ENCODE results near the gene BABAM2.
"Not testable (repeated sequence)": the region's sequence is repeated elsewhere in the genome, so short reads cannot be mapped to it uniquely, and the experiment has no call there.

BABAM2 gene

DNA sequence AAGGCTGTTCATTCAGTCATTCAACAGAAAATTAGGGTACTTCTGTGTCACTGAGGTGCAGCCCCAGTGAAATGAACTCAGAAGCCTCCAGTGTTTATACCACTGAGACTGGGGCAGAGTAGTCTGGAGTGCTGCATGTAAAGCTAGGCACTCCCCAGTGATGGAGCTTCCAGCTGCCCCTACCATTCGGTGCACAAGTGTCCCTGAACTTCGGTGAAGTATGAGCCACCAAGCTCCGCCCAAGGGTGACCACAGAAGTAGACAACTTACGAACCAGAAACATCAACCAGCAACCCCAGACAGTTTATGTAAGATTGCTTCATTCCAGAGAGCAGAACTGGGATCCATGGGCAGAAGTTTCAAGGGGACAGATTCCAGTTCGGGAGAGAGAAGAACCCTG lies 431.5 kb downstream of the BABAM2 start:
- DNase-seq = no peak

DNA sequence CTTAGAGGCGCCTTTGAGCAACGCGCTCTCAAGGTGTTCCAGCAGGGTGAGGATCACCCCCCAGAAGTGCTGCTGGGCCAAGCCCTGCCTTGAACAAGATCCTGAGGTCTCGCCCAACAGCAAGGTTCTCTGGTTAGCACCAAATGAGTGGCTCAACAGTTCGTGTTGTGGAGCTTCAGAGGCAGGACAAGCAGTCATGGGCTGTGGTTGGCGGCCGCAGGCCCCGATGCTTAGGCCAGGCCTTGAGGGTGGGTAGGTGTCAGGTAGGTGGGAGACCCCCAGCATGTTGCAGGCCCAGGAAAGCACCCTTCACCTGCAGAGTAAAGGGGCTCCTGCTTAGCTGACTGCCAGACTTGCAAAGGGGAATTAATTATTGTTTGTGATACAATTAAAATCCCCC lies 431.9 kb downstream of the BABAM2 start:
- DNase-seq = no peak

DNA sequence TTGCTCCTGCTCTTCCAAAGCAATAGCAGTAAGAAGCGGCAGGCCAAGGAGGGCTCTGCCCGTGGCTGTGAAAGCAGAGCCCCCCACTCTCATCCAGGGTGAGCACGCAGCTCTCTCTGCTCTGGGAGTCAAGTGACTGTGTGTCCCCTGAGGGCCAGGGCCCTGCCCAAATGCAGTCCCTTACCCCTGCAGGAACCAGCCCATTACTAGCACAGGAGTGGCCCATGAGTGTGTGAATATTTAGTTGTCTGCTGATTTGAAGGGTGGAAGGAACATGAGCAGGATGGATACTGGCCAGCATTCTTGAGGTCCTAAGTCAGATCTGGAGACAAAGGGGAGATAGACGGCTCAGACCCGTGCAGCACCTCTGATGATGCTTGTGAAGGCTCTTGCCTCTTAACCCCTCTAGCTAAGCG lies 432.5 kb downstream of the BABAM2 start:
- peak; percentile 53 for DNase-seq

DNA sequence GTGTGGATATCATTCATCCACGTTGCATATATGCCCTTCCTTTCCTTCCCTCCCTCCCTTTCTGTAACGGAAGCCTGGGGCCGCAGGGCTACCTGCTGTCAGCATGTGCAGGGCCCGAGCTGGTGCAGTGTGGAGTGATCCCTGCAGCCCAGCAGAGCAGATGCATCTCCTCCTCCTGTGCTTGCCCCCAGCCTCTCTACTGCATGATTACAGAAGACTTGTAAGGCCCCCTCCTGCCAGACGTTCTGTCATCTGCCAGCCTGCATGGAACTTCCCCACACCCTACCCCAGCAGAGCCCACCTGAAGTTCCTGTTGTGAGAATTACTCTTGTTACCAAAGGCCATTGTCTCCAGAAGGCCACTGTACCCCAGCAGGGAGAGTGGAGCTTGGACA lies 434.6 kb downstream of the BABAM2 start:
- DNase-seq = no peak

DNA sequence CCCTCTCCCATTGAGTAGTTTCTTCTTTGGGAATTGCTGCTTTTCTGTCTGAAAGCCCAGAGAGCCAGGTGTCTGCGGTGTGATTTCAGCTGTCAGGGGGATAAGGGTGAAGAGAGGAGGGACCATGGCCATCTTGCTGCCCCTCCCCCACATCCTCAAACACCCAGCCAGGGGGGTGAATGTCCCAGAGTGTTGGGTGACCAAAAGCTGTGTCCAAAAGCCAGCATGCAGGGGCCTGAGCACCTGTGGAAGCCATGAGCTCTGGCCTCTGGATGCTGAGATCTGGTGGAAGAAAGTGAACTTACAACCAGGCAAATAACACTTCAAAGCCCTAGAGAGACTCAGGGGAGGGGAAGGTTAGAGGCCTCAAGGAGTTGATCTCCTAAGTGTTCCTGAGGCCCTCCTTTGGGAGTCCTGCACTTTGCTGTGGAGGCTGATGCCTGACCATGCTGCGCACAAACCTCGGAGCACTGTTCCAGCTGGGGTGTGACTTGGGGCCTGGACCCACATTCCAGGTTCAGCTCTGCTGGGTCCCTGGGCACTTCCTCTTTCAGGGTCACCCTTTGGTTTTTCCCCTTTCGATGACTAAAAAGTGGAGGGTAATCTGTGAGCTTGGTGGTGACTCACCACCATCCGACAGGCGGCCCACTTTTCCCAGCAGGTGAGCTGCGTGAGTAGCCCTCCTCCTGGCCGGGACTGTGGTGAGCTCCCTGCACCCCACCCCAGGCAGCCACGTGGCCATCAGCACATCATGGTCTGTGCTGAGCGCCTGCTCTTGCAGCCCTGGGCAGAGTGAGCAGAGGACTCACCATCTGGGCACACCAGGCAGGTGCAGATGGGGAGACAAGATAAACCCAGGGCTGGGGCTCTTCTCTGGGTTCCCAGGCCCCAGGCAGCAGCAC lies 435.3 kb downstream of the BABAM2 start:
- no peak for DNase-seq

DNA sequence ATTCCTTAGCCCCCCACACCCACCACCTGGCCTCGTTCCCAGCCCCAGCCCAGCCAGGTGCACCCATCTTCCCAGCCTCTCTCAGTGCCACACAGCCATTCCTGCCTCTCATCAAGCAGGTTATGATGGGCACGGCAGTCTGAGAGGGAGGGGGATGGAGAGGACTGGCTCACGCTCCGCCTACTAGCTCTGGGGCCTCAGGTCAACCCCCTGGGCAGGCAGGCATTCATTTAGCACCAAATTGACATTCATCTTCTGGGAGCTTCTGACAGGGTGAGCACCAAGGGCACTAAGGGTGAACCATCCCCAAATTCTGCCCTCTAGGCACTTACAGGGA lies 435.9 kb downstream of the BABAM2 start:
- DNase-seq = no peak

DNA sequence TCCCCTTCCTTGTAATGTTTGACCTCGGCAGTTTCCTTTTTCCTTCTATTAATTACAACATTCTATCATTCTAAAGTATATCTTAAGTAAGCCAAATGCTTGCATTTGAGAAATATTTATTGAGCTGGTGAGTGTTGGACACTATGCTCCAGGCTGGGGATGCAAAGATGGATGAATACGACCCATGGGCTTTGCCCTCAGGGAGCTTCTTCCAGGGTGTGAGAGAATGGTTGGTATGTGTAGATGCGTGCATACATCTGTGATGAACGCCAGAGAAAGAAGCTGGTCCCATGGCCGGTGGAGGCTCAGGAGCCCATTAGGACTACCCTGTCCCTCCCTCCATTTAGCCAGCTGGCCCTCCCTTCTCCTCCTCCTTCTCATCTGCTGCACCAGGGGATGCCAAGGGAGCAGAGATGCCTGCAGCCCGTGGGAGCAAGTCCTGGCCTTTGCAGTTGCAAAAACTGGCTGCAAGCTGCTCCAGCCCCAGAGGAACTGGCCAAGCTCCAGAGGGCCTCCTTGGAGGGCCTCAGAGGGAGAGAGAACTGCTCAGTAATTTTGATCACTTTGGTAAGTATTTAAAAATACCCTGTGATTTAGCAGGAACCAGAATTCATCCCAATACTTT lies 436.5 kb downstream of the BABAM2 start:
- DNase-seq = no peak

DNA sequence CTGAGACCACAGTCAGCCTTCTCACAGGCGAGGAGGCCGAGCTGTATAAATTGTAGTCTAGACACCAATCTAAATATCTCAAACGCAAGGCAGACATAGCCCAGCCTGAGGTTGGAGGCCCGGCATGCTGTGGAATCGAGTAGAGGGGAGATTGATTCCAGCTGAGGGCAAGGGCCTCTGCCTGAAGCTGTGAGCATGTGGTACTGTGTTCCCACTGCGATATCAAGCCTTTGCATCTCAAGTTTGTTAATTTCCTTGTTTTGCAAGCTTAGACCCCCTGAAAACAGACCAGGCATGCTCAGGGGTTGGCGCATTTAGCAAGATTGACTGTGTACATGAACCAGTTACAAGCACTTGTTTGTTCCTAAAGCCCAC lies 437.0 kb downstream of the BABAM2 start:
- no peak for DNase-seq

DNA sequence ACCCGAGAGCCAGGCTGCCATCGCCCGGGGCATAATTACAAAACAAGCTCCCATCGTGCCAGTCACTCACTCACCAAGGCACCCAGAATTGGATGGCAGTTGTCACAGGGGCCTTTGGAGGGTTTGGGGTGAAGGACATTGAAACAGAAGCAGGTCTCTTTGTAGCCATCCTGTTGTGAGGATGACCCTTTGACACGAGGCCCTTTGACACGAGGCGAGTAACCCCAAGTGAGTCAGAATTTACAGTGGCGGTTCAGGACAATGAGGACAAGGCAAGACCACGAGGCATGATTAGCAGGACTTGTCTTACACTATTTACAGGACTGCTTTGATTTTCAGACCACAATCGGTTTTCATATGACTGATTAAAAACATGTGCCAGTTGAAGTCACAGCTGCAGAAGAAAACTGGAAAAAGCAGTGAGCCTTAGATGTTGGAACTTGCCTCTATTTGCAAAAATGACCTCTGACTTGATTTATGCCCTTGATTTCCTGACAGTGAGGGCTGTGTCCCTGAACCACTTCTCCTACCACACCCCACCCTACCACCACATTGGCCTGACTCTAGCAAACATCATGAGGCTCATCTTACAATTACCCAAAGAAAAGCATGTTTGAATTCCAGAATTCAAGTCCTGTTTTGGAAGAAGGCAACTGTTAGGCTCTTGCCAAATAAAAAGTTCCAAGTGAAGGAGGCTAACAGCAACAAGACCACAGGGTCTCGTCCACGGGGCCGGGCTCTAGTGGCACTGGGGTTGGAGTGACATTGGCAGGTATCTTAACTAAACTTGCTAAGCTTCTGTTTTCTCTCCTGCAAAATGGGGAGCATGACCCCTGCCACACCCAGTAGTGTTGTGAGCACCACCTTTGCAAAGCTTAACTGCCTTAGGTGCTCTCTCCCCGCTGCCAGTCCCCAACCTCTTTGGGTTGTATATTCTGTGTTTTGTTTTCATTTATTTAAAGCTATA lies 437.7 kb downstream of the BABAM2 start:
- peak; percentile 68 for DNase-seq

DNA sequence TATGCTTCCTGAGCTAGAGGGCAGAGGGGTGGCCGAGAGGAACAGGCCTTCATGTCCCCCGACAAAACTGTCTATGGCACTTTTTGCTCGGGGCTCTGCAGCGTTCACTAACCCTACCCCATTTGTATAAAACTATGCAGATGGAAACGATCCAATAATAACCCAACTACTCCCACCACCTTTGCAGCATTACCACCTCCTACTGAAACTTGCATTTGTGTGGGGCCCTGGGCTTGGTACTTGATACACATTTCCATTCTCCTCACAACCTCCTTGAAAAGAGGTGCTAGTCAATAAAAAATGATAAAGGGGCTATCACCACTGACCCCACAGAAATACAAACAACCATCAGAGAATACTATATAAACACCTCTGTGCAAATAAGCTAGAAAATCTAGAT lies 438.7 kb downstream of the BABAM2 start:
- no peak for DNase-seq

DNA sequence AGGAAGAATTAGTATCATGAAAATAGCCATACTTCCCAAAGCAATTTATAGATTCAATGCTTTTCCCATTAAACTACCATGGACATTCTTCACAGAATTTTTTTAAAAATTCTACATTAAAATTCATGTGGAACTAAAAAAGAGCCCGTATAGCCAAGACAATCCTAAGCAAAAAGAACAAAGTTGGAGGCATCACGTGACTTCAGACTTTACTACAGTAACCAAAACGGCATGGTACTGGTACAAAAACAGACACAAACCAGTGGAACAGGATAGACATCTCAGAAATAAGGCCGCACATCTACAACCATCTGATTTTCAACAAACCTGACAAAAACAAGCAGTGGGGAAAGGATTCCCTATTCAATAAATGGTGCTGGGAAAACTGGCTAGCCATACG lies 440.2 kb downstream of the BABAM2 start:
- DNase-seq = not testable (repeated sequence)

DNA sequence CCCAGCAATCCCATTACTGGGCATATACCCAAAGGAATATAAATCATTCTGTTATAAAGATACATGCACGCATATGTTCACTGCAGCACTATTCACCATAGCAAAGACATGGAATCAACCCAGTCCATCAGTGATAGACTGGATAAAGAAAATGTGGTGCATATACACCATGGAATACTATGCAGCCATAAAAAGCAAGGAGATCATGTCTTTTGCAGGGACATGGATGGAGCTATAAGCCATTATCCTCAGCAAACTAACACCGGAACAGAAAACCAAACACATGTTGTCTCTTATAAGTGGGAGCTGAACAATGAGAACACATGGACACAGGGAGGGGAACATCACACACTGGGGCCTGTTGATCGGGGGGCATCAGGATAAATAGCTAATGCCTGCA lies 441.3 kb downstream of the BABAM2 start:
- not testable (repeated sequence) for DNase-seq

DNA sequence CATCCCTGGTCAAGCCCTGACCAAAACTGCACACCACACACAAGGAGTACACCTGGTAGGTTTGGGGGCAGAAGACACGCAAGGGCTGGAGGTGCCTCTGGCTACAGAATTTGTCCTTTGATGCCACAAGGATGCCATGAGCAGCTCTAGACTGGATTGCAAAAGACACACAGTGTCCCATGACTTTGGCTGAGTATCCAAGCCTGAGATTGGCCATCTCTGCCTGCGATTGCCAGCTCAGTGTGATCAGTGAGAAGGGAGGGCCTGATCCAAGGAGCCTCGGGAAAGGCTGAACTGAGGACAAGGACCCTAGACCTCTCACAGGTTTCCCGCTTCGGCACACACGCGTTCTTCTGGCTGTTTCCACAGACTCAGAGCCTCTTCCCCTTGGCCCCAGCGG lies 442.2 kb downstream of the BABAM2 start:
- DNase-seq = no peak

DNA sequence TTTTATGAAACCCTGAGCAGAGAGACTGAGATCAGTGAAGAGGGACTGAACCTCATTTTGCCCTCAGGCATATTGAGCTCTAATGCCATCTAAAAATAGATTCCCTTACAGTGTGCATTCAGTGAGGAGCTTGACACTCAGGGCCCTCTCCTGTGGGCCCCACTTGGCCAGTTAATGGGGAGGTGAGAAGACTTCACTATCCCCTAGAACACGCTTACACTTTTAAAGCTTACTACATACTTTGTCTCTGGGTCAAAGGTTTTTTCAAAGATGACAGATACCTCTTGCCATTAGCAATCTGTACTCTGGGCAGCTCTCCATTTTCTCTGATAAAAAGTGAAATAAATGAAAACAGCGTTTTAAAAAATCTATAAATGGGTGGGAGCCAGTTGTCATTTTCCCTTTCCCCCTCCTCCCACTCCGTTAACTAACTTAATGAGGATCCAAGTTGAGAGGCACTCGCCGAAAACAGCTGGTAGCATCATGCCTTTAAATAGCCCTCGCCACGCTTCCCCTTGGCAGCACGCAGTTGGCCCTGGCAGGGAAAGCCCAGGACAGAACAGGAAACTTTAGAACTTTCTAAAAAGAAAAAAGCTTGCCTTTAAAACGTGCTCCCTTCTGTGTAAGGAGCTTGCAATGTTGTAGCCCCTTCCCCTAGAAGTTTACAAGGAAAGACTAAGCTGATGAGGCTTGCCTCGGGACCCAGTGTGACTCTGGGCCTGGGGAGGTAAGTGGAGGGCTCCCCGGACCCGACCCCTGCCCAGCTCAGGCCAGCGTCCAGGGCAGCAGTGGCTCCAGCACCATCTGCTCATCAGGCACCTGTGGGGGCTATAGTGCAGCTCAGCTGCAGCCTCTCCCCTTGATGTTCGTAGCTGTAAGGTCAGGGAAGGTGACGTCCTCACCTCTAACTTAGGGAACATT lies 443.3 kb downstream of the BABAM2 start:
- no peak for DNase-seq

DNA sequence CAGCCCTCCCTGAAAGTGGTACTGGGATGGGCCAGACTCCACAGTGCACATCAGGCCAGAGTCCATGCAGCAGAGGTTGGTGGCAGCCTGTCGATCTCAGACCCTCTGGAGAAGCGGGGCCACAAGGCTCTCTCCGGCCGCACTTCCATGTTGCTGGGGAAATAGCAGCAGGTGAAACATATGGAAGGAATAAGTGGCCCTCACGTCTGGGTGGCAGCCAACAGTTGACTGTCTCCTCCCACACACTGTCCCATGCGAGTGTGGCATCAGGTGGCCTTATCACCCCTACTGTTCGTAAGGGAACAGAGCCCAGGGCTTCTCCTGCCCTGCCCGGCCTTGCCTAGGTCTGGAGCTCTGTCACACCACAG lies 444.0 kb downstream of the BABAM2 start:
- no peak for DNase-seq

DNA sequence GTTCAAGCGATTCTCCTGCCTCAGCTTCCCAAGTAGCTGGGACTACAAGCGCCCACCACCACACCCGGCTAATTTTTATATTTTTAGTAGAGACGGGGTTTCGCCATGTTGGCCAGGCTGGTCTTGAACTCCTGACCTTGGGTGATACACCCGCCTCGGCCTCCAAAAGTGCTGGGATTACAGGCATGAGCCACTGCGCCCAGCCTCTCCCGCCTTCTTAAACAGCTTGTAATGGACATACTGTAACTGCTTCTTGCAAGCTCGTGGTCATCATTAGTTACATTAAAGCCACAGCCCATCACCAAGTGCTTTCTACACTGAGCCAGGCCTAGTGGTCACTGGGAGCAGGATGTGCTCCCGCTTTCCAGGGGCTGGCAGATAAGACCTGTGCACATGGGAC lies 444.7 kb downstream of the BABAM2 start:
- DNase-seq = not testable (repeated sequence)

DNA sequence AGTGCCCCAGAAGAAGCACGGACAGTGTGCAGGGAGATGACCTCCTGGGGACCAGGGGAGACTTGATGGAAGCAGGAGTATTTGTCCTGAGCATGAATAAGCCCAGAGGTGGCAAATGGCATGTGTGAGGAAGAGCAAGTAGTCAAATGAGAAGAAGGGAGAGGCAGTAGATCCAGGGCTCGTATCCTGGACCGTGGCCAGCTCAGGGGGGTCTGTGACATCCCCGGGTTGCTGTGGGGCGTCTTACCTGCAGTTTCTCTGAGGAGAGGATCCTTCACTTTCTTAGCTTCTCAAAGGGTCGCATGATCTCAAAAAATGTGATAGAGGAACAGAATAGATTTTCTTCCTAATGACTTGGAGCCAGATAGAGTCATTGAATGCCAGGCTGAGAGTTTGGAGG lies 445.1 kb downstream of the BABAM2 start:
- DNase-seq = no peak

DNA sequence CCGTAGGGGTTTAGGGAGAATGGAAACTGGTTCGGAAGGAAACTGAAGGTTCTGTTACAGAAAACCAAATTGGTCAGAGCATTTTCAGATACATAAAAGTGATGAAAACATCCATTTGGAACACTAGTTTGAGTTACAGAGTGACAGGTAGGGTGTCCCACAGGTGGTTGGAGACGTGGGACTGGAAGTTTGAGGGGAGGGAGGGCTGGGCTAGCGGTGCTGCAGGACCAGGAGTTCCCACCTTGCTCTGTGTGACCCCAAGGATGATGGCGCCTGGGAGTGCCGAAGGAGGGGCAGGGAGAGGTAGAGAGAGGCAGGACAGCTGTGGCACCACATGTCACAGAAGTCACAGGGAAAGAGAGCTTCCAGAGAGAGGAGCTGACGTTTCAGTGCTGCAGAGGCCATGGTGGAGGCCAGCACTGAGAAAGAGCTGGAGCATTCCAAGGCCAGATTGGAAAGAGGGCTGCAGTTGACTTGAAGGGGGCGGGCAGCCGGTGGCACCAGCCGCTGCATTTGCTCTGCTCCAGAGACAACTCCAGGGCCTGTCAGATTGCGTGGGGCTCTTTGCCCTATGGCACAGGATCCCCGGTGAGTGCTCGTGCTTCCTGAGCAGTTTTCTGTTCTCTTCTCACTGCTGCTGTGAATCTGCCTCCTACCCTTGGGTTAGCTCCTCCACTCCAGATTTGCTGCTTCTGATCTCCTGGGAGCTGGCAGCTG lies 445.9 kb downstream of the BABAM2 start:
- DNase-seq = no peak

DNA sequence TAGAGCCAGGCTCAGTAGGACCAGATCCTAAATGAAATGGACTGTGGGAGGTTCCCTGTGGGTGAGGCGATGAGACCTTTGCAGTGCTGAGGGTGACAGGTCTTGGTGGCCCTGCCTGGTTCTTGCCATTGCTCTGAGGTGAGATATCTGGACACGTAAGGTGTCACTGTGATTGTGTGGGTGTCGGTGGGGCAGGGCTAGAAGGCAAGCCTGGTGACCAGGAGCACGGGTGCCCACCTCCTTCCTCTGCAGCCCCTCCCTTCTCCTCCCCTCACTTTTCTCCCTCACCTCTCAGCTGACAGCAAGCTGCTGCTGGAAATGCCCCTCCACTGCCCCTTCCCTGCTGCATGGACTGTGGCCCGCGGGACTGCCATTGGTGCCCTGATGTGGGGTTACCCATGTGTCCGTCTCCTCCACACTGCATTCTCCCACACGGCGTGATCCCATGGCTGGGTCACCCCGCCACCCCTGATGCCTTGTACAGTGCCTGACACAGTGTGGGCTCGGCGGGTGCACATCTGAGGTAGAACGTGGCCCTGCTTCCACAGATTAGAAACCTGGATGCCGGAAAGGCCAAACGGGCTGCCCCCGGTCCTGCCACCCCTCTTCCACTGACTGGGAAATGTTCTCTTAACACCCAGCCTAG lies 446.6 kb downstream of the BABAM2 start:
- DNase-seq = no peak

DNA sequence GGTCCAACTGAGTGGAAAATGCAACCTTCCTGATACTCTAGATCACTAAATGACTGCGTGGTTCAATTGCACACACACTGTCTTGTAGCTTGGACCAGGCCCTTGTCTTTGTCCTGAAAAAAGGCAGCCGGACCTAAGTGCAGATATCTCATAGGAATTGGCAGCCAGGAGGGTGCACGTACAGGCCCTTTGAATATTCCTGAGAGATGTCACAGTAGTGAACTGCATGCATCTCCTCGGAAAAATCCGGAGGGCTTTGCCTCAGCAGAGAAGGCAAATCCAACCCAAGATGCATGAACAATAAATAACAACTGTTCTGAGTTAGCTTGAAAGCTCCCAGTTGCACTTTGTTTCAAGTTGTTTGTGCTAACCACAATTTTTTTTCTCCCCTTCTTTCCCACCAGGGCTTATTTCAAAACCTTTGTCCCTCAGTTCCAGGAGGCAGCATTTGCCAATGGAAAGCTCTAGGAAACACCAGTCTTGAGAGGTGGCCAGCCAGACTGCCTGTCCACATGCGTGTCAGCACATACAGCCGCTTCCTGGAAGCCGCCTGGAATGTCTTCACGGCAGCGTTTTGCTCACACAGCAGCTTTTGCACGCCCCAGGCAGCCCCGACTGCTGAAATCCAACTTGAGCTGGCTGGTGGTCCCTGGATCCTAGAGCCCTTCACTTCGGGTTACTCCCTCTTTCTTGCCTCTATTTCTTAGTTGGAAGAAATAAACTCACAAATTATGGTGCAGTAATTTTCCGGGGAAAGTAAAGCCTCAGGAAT lies 447.7 kb downstream of the BABAM2 start:
- peak; percentile 94 for DNase-seq

All from fibroblast of skin of right biceps (primary cell).